Ishikawa (cell line): ENCODE results near the gene PLXNA4.

Experiments
- CEBPB ChIP-seq: IDR thresholded peaks from 2 replicates; pipeline ENCODE4 v1.6.1; 2012
- CREB1 ChIP-seq: IDR thresholded peaks from 2 replicates; pipeline ENCODE4 v1.6.1; 2012; ENCODE audit warnings: low read depth
- EGR1 ChIP-seq: IDR thresholded peaks from 2 replicates; pipeline ENCODE4 v1.6.1; 2012
- EP300 ChIP-seq: IDR thresholded peaks from 2 replicates; pipeline ENCODE4 v1.6.1; 2012; ENCODE audit warnings: borderline replicate concordance
- FOXM1 ChIP-seq: IDR thresholded peaks from 2 replicates; pipeline ENCODE4 v1.6.1; 2012; ENCODE audit warnings: low read depth, borderline replicate concordance
- NFIC ChIP-seq: IDR thresholded peaks from 2 replicates; pipeline ENCODE4 v1.6.1; 2012
- RAD21 ChIP-seq: IDR thresholded peaks from 2 replicates; pipeline ENCODE4 v1.6.1; 2012; ENCODE audit warnings: low read depth
- REST ChIP-seq: IDR thresholded peaks from 2 replicates; pipeline ENCODE4 v1.6.1; 2012; ENCODE audit warnings: low read depth, mild to moderate bottlenecking
- TAF1 ChIP-seq: IDR thresholded peaks from 2 replicates; pipeline ENCODE4 v1.6.1; 2012; ENCODE audit warnings: low read depth, mild to moderate bottlenecking
- TCF12 ChIP-seq: IDR thresholded peaks from 2 replicates; pipeline ENCODE4 v1.6.1; 2012; ENCODE audit warnings: low read depth
- TEAD4 ChIP-seq: IDR thresholded peaks from 2 replicates; pipeline ENCODE4 v1.6.1; 2012
- YY1 ChIP-seq: IDR thresholded peaks from 2 replicates; pipeline ENCODE4 v1.6.1; 2012; ENCODE audit warnings: low read depth
- ZBTB7A ChIP-seq: IDR thresholded peaks from 2 replicates; pipeline ENCODE4 v1.6.1; 2012; ENCODE audit warnings: low read depth
- TF ChIP-seq, protein P1 (sequence below): IDR thresholded peaks from 2 replicates; pipeline ENCODE4 v1.6.1; 2012
- TF ChIP-seq, protein P2 (sequence below): IDR thresholded peaks from 2 replicates; pipeline ENCODE4 v1.6.1; 2012

The PLXNA4 gene

GRCh38 chr7:132354527-132354926 is 221.7 kb downstream of the PLXNA4 start:
- TF ChIP-seq TAF1 (no peak), CEBPB (no peak), REST (no peak), CREB1 (no peak), TEAD4 (no peak), TCF12 (no peak), ZBTB7A (no peak), EP300 (no peak)

DNA sequence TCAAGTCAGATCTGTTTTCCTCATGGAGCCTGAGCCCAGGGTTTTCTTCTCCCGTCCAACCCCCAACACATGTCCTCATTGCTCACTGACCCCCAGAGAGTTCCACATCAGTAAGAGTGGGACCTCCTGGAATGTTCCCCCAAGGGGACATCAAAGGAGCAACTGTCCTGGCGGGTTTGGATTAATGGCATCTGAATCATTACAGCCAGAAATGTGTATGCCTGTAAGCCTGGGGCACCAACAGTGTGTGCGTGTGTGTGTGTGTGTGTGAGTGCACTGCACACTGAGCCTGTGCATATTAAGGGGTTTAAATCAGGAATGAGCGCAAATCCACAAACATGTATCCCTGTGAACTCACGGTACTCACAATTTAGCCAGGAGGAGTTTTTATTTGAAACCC is 222.3 kb downstream of the PLXNA4 start:
- TF ChIP-seq CREB1 (no peak), FOXM1 (no peak), EGR1 (no peak), TAF1 (no peak), ZBTB7A (no peak), TCF12 (no peak), EP300 (no peak), REST (no peak), TEAD4 (no peak), CEBPB (no peak)
- TF ChIP-seq, protein P1, sequence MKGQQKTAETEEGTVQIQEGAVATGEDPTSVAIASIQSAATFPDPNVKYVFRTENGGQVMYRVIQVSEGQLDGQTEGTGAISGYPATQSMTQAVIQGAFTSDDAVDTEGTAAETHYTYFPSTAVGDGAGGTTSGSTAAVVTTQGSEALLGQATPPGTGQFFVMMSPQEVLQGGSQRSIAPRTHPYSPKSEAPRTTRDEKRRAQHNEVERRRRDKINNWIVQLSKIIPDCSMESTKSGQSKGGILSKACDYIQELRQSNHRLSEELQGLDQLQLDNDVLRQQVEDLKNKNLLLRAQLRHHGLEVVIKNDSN = no peak
- TF ChIP-seq, protein P2, sequence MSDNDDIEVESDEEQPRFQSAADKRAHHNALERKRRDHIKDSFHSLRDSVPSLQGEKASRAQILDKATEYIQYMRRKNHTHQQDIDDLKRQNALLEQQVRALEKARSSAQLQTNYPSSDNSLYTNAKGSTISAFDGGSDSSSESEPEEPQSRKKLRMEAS = no peak

- TF ChIP-seq EGR1 (no peak), CEBPB (no peak), ZBTB7A (no peak), TAF1 (no peak), NFIC (no peak), TEAD4 (no peak), TCF12 (no peak), REST (no peak), FOXM1 (no peak), CREB1 (no peak)
Observed at GRCh38 chr7:132352800-132353199, 223.5 kb downstream of the PLXNA4 start.

DNA sequence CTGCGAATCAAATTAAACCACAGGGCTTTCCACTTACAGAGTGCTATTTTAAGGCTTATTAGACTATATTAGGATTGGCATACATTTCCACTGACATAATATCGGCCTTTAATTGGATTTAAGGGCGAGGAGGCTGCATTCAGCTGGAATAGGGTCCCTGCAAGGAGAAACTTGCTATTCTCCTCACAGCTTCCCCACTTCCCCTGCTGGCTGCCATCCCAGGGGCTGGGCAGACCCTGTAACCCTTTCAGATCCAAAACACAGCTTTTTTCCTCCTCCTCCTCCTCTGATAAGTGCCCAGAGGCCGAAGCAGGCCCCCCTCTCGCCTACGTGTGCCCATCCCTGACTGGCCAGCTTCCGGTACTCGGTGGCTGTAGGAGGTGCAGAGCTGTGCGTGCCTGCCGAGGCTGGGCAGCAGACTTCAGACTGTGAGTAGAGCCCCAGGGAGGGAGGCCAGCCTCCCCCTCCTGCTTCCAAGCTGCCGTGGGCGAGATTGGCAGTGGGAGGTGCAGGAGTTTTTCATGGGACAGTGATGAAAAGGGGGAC is 224.2 kb downstream of the PLXNA4 start:
- no peak for TF ChIP-seq FOXM1
- TF ChIP-seq YY1 = no peak
- TF ChIP-seq CEBPB = no peak
- no peak for TF ChIP-seq TCF12
- no peak for TF ChIP-seq TAF1
- TF ChIP-seq EP300 = no peak
- no peak for TF ChIP-seq REST
- no peak for TF ChIP-seq RAD21
- TF ChIP-seq CREB1 = no peak
- TF ChIP-seq NFIC = no peak
- no peak for TF ChIP-seq ZBTB7A
- no peak for TF ChIP-seq EGR1
- TF ChIP-seq, protein P2 = no peak
- TF ChIP-seq, protein P1 = no peak
- no peak for TF ChIP-seq TEAD4
